WI38 (cell line): ENCODE data around the gene ROCK2.

Experiments used
- H3K4me3 ChIP-seq: 2 replicates; pipeline ENCODE4 v1.5.1; 2011; ENCODE audit warnings: low read depth, mild to moderate bottlenecking, control low read depth, low read length
- TF ChIP-seq, protein P1 (sequence below): IDR thresholded peaks from 2 replicates; pipeline ENCODE4 v1.5.1; 2012; ENCODE audit warnings: low read depth, mild to moderate bottlenecking, control low read depth, low read length

Gene ROCK2

DNA sequence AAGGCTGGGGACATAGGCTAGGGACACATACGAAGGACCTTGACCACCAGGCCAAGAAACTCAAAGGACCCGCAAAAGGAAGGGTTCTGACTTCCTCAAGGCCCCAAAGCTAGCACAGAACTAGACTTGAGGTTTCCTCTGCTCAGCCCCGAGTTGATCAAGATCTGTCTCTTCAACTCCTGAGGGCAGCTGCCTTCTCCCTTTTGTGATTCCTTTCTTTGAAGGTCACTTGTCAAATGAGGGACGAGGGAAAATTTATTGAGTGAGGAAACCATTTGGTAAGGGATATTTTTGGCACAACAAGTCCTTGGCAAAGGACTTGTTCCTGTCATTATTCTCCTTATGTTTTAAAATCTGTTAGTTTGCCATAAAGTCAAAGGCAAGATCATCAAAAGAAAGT lies 12.3 kb upstream of the ROCK2 start:
- H3K4me3 ChIP-seq: no peak overlapping the region
- TF ChIP-seq, protein P1, sequence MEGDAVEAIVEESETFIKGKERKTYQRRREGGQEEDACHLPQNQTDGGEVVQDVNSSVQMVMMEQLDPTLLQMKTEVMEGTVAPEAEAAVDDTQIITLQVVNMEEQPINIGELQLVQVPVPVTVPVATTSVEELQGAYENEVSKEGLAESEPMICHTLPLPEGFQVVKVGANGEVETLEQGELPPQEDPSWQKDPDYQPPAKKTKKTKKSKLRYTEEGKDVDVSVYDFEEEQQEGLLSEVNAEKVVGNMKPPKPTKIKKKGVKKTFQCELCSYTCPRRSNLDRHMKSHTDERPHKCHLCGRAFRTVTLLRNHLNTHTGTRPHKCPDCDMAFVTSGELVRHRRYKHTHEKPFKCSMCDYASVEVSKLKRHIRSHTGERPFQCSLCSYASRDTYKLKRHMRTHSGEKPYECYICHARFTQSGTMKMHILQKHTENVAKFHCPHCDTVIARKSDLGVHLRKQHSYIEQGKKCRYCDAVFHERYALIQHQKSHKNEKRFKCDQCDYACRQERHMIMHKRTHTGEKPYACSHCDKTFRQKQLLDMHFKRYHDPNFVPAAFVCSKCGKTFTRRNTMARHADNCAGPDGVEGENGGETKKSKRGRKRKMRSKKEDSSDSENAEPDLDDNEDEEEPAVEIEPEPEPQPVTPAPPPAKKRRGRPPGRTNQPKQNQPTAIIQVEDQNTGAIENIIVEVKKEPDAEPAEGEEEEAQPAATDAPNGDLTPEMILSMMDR: no peak

DNA sequence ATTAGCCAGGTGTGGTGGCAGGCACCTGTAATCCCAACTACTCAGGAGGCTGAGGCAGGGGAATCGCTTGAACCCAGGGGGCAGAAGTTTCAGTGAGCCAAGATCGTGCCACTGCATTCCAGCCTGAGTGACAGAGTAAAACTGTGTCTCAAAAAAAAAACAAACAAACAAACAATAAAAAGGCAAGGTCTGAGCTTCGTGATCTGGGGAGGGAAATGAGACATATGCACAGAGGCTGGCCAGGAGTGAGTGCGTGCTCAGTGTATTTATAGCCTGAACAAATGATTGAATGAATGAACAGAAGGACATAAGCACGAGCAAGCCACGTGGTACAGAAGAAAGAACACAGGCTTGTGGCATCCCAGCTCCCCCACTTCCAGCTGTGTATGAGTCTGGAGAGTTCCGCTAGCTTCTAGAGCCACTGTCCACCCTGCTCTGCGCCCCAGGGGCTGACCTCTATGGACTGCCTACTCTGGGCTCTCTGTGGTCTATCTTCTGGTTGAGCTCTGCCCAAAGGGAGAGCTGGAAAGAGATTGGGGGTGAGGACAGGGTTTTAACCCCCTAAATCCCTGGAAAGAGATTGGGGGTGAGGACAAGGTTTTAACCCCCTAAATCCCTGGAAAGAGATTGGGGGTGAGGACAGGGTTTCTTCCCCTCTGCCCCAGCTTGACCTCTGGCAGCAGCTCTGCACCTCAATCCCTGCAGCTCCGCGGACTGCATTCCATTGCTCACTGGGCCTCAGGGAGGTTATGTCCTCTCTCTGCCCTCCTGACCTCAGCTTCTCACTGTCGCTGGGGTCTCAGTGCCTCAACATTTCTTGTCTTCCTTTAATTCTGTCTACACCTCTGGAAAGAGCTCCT lies 11.0 kb upstream of the ROCK2 start:
- TF ChIP-seq, protein P1: no peak
- no peak overlapping the region for H3K4me3 ChIP-seq

DNA sequence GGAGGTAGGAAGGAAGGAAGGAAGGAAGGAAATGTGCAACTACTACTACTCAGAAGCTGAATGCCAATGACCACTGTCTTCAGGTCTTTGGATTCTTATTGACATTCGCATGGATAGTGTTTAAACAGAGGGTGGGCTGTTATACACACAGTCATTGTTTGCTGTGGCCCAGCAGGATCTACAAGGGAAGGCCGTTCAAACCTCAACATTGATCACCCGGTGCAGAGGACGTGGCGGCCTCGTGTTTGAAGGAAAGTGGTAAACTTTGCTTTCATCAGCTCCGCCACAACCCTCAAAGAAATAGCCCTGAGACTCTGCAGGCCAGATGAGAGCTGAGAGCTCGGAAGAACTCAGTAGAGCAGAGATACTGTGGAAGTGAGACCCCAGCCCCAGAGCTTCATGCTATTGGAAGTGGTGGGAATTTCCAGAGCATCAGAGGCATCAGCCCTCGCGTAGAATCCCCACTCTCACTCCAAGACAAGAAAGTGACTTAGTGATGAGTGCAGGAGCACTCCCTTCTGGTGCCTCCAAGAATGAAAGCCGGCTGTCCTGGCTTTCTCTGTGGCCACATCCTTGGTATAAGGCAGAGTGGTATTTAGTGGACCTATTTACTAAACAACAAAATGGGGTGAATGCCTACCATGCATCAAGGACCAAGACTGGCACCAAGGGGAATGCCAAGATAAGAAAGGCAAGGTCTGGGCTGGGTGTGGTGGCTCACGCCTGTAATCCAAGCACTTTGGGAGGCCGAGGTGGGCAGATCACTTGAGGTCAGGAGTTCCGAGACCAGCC lies 10.1 kb upstream of the ROCK2 start:
- no peak overlapping the region for H3K4me3 ChIP-seq
- TF ChIP-seq, protein P1: no peak

DNA sequence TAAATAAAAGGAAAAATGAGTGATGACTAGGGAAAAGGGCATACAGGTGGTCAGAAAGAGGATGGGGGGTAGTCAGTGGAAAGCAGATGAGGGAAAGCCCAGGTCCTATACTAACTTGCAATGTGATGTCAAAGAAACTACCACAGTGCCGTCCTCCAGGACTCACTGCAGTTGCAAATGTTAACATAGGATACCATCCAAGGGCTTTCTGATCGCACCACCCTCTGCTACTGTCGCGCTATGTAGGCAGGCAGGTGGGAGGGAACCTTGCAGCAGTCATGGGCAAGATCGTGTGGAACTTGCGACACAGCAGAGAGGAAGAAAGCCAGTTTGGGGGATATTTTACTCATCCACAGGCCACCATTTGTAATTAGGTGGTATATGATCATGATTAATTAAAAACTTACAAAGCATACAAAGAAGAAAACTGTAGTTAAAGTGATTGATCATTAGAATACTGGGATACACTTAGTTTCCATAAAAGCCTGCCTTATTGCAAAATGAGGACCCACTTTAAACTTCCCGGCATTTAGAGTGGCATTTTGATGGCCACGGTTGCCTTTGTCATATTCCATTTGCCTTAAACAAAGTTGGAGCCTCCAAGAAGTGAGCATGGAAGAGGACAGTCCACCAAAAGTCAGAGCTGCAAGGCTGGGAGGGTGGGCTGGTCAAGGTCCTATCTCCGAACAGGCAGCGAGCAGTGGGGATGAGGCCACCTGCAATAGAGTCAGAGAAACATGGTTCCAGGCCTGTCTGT lies 8.5 kb upstream of the ROCK2 start:
- TF ChIP-seq, protein P1: no peak

DNA sequence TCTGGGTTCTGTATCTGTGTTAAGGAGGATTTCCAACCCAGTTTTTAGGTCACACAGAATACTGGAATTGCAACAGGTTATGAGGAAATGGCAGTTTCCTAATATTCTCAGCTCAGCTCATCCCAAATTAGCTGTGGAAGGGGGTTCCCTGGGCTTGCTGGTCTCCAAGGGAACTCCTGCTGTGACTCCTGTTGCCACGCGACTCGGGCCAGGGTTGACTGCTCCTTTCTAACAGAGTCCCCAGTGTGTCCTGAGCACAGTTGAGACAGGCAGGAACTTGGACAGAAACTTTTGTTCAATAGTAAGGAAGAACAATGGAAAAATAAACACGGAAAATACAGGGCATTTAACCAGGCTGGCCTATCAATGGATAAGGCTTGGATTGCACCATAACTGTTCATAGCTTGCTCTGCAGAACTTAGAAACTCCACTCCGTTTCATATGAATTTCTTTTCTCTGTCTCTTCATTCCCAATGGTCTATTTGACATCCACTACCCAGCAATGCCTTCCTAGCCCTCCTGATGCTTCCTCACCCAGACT lies 3.8 kb upstream of the ROCK2 start:
- TF ChIP-seq, protein P1: no peak
- no peak overlapping the region for H3K4me3 ChIP-seq

More for the DNA sequence above, 8.5 kb upstream of the ROCK2 start:
- H3K4me3 ChIP-seq: no peak overlapping the region

DNA sequence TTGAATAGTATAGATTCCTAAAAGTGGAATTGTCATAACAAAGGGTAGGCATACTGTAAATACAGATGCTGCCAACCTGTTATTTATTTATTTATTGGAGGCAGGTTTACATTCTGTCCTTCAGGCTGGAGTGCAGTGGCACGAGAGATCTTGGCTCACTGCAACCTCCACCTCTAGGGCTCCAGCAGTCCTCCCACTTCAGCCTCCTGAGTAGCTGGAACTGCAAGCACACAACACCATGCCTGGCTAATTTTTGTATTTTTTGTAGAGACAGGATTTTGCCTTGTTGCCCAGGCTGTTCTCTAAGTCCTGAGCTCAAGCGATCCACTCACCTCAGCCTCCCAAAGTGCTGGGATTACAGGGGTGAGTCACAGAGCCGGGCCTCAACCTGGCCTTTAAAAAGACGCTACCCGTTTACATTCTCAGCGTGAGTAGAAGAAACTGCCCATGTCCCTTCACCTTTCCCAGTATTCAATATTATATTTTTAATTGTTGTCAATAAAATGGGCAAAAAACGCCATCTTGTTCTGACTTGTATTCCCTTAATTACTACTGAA lies 3.0 kb upstream of the ROCK2 start:
- no peak overlapping the region for H3K4me3 ChIP-seq
- TF ChIP-seq, protein P1: no peak
